ENCODE data around the gene CLMN. TPM values are rescaled to one million over a fixed set of nuclear protein-coding genes. Genes with fewer than 3 reads are reported as not detected.
A peak's percentile ranks its signal among the peaks of the same experiment; 100 is the strongest.

Gene CLMN
- total RNA-seq, 1 experiment from 2014 or later, result 33.4 TPM

DNA sequence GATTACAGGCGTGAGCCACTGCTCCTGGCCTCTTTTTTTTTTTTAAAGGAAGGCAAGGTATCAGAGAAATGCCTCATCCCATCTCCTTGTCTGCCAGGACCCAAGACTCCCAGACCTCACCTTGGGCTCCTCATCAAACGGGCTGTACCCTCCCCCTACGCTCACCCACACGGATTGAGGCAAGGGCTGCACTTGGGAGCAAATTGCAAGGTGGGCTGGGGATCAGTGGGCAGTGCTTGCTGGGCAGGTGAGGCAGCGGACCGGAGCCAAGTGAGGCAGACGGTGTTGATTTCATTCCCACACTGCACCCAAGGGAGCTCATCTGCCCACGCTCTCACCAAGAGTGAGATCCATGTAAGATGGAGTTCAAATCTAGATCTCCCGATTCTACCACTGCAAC lies 121.4 kb downstream of the CLMN start (continued):
- TF ChIP-seq EZH2phosphoT487 (IDR thresholded peaks at IDR 0.05; ENCODE audit: borderline replicate concordance), result no peak
- TF ChIP-seq CEBPB (IDR thresholded peaks at IDR 0.05; ENCODE audit: low read depth), result no peak
- TF ChIP-seq POLR2AphosphoS5 (IDR thresholded peaks at IDR 0.05; ENCODE audit: low read depth, low read length), result no peak

DNA sequence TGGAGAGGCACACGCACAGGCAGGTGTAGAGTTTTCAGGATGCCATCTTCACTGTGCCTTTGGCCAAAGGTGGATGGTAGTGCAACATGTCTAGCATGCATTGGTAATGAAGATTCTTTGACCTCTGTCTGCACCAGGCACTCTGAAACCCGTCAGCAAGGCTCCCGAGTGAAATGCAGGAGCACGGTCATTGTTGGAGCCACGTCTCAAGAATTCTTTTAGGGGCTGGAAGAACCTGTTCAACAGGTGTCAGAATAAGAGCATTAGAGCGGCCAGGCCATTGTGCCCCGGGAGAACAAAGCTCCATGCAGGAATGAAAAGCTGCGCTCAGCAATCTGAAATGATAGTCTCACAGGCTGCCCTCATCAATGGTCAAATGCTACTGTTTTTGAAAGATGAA lies 122.2 kb downstream of the CLMN start:
- Histone ChIP-seq H4K20me1 (ENCODE audit: insufficient read depth) (no peaks in the 10 kb centered on the region), H3K4me1 (ENCODE audit: control insufficient read depth in 1 of 2, insufficient read depth in 2 of 2, low read length in 2 of 2) (peaks cover 3 to 14% of the 10 kb centered on the region in 2 experiments; a peak in 3 of 4 replicates), H3K4me2 (ENCODE audit: low read length) (no peak overlapping the region), H3K36me3 (ENCODE audit: control insufficient read depth in 1 of 2, insufficient read depth in 2 of 2, low read length in 2 of 2) (no peaks in the 10 kb centered on the region), H3K9ac (ENCODE audit: low read length) (no peak overlapping the region), H3K4me3 (replicated peaks in 1 of 2; ENCODE audit: low read depth in 1 of 2, low read length in 2 of 2) (no peak overlapping the region), H3K79me2 (ENCODE audit: insufficient read depth, low read length) (no peaks in the 10 kb centered on the region), H3K27ac (ENCODE audit: low read depth, low read length) (no peak overlapping the region), H3K27me3 (ENCODE audit: insufficient read depth, low read length) (no peaks in the 10 kb centered on the region), H3K9me3 (ENCODE audit: control insufficient read depth in 1 of 2, insufficient read depth in 1 of 2, low read depth in 1 of 2, low read length in 2 of 2) (no peaks in the 10 kb centered on the region), H2AFZ (ENCODE audit: low read depth, low read length, poor library complexity, severe bottlenecking) (no peak overlapping the region), H3K9me2 (ENCODE audit: insufficient read depth) (no peaks in the 10 kb centered on the region)
- ChIA-PET POLR2A (no interaction called here), CTCF (no interaction called here), RAD21 (ENCODE audit: low non-redundant PET in 1 of 2, low total read pairs in 2 of 2, uncharacterized antibody in 2 of 2, unreplicated experiment in 2 of 2) (no interaction called here)
- ATAC-seq, result peak; percentile 13; the same call in 1 of the 2 replicates
- TF ChIP-seq SRF (IDR thresholded peaks at IDR 0.05; ENCODE audit: low read depth), result no peak
- no peak for TF ChIP-seq CEBPB (IDR thresholded peaks at IDR 0.05; ENCODE audit: low read depth)
- TF ChIP-seq FOSL1 (IDR thresholded peaks at IDR 0.05; ENCODE audit: low read depth), result no peak
- no peak for TF ChIP-seq YY1 (IDR thresholded peaks at IDR 0.05; ENCODE audit: extremely low read depth, insufficient replicate concordance, low read depth, low read length)
- TF ChIP-seq EZH2 (IDR thresholded peaks at IDR 0.05), result no peak
- DNase-seq (ENCODE audit: low read depth, low spot score), result no peak
- intact Hi-C loops (cut with micrococcal nuclease), result no loop called here
- no TSS peak for BruUV-seq (replicated peaks)

DNA sequence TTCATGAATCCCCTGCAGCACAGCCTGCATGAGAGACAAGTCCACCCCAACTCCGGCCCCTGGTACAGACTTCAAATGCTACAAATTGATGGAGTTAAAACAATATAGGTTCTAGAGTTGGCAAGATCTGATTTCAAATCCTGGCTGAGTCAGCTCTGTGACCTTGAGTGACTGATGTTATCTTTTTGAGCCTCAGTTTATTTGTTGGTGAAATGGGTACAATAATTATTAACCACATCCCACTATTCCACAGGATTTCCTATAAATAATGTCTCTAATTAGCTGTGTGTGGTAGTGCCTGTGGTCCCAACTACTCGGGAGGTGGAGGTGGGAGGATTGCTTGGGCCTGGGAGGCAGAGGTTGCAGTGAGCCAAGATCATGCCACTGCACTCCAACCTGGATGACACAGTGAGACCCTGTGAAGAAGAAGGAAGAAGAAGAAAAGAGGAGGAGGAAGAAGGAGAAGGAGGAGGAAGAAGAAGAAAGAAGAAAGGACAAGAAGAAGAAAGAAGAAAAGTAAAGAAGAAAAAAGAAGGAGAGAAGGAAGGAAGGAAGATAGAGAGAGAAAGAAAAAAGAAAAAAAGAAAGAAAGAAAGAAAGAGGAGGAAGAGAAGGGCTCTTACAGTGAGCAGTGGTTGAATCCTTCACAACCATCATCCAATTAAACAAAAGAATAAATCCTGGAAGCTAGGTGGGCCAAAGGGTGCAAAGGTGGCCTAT lies 122.7 kb downstream of the CLMN start:
- no peaks in the 10 kb centered on the region for H3K9me2 ChIP-seq (ENCODE audit: insufficient read depth)
- ATAC-seq (no peak), DNase-seq (ENCODE audit: low read depth, low spot score) (no peak)
- no peak overlapping the region for H3K4me3 ChIP-seq (replicated peaks in 1 of 2; ENCODE audit: low read depth in 1 of 2, low read length in 2 of 2)
- ChIA-PET POLR2A (no interaction called here), CTCF (interaction anchor here (1.1 kb wide), 1 partner anchor 12 kb away, joined by 3 read pairs; no protein-coding TSS in a partner anchor), RAD21 (ENCODE audit: low non-redundant PET in 1 of 2, low total read pairs in 2 of 2, uncharacterized antibody in 2 of 2, unreplicated experiment in 2 of 2) (no interaction called here)
- H4K20me1 ChIP-seq (ENCODE audit: insufficient read depth), result no peaks in the 10 kb centered on the region
- no peaks in the 10 kb centered on the region for H3K36me3 ChIP-seq (ENCODE audit: control insufficient read depth in 1 of 2, insufficient read depth in 2 of 2, low read length in 2 of 2)
- no peak overlapping the region for H3K9ac ChIP-seq (ENCODE audit: low read length)
- no peak overlapping the region for H2AFZ ChIP-seq (ENCODE audit: low read depth, low read length, poor library complexity, severe bottlenecking)
- H3K79me2 ChIP-seq (ENCODE audit: insufficient read depth, low read length), result no peaks in the 10 kb centered on the region
- H3K27ac ChIP-seq (ENCODE audit: low read depth, low read length), result no peak overlapping the region
- no peaks in the 10 kb centered on the region for H3K27me3 ChIP-seq (ENCODE audit: insufficient read depth, low read length)
- no peak overlapping the region for H3K4me2 ChIP-seq (ENCODE audit: low read length)
- no TSS peak for BruUV-seq (replicated peaks)
- intact Hi-C loops (cut with micrococcal nuclease), result no loop called here
- peaks cover 3 to 14% of the 10 kb centered on the region in 2 experiments; a peak in 3 of 4 replicates for H3K4me1 ChIP-seq (ENCODE audit: control insufficient read depth in 1 of 2, insufficient read depth in 2 of 2, low read length in 2 of 2)
- H3K9me3 ChIP-seq (ENCODE audit: control insufficient read depth in 1 of 2, insufficient read depth in 1 of 2, low read depth in 1 of 2, low read length in 2 of 2), result no peaks in the 10 kb centered on the region
- TF ChIP-seq ZNF274 (IDR thresholded peaks at IDR 0.05; ENCODE audit: low read depth, low read length), result no peak
- TF ChIP-seq, protein P1, sequence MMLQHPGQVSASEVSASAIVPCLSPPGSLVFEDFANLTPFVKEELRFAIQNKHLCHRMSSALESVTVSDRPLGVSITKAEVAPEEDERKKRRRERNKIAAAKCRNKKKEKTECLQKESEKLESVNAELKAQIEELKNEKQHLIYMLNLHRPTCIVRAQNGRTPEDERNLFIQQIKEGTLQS (IDR thresholded peaks at IDR 0.05), result no peak
